Measurements from ENCODE around the gene AP1S3.
"Not testable (repeated sequence)": the region's sequence is repeated elsewhere in the genome, so short reads cannot be mapped to it uniquely, and the experiment has no call there.

The AP1S3 gene

DNA sequence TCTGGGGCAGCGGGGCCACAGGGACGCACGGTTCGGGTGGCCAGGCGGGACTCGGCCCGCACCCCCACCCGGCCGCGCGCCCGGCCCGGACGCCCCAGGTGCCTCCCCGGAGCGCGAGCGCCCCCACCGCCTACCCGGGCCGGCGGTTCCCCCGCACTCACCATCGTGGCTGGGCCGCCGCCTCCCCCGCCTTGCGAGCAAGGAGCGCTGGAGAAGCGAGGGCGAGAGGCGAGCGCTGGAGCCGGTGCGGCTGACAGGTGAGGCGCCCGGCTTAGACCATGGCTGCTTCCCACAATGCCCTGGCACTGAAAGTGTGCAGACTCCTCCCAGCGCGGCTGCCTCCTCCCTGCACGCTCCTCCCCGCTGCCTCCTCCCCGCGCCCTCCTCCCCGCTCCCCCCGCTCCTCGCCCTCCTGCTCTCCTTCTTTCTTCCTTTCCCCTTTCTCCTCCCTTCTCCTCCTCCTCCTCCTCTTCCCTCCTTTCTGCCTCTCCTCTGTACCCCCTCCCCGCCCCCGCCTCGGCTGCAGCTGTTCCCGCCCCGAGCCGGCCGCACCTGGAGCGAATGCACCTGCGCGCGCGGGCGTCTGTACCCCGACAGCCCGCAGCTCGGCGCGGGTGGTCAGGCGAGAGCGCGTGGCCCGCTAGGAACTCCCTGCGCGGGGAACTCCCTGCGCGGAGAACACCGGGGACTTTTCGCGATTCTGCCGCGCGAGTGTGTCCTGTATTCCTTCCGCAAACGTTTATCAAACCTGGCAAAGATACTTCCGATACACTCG, at the start of gene AP1S3:
Gene AP1S3, minus strand, starts transcription at position 296 of the 775 bp plus-strand sequence. Its CDS starts 132 bp downstream, at position 164.
- DNase-seq = peak; percentile 76 to 80

DNA sequence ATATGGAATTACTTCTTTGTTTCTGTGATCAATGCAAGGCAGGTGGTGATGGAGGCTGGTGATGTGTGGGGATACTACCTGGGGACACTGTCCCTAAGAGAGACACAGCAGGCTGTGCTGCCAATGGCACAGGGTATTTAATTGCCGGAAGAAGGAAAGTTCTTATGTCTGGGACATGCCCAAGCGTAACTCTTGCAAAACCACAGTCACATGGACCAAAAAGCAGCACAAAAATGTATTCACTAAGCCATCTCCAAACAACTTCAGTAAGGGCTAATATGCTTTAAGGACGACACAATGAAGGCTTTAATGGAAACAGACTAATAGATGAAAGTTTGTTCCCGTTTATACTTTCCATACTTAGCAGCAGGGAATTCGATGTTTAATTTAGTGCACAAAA, 49.7 kb upstream of the AP1S3 start:
- DNase-seq = no peak

DNA sequence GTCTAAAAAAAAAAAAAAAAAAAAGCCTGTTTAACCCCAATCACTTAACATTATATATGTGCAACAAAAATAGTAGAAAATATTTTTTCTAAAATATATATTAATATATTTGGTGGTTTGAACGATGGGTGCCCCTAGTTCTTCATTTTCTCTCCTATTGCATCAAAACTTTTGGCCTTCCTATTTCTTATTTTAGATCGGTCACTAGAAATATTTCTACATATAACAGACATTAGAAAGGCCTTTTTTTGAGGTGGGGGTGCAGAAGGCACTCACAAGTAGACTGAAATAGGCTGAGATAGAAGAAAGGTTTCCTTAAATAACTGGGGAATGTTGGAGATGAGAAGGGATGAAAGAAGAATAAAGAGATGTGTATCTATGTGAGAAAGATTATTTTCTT, 49.3 kb upstream of the AP1S3 start:
- DNase-seq = no peak

DNA sequence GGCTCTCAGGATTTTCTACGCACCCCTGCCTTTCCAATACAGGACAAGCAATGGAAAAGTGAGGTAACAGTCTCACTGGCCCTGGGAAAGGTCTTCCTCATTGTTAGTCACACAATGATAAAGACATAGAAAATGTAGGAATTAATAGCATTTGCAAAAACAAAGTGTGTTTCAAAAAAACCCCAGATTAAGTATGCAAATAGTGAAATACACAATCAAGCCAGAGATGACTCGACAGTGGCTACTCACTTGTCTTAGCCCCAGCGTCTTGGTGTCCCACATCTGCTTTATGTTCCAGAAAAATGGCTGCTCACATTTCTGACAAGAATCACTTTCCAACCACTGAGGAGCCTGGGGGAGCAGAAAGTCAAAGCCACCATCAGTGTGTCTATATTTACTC, 47.0 kb upstream of the AP1S3 start:
- peak in 1 of 2 experiments; percentile 36 for DNase-seq

- no peak for DNase-seq
Measured at GRCh38 chr2:223882715-223883114, 45.3 kb upstream of the AP1S3 start.

DNA sequence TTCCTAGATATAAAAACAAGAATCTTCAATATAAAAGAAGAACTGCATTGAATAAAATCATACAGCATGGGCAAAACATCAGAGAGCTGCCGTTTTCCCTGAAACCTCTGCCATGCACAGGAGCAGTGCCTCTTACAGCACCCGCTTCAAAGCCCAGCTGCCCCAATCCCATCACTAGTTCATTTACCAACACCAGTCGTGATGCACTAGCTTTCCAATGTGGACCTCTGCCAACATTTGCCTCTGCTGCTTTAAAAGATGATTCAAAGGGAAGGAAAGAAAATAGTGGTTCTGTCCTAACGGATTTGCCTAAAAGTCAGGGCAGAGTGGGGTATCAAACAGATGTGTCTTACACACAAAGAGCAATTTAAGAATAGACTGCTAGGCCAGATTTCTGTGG, 43.4 kb upstream of the AP1S3 start:
- DNase-seq = no peak

GRCh38 chr2:223877721-223878410, 40.5 kb upstream of the AP1S3 start:
- no peak for DNase-seq

- no peak for DNase-seq
Measured at GRCh38 chr2:223873672-223874071, 36.3 kb upstream of the AP1S3 start.

DNA sequence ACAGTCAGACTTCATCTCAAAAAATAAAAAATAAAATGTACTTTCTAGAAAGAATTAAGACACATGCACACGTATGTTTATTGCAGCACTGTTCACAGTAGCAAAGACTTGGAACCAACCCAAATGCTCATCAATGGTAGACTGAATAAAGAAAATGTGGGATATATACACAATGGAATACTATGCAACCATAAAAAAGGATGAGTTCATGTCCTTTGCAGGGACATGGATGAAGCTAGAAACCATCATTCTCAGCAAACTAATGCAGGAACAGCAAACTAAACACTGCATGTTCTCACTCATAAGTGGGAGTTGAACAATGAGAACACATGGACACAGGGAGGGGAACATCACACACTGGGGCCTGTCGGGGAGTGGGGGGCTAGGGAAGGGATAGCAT, 35.4 kb upstream of the AP1S3 start:
- not testable (repeated sequence) for DNase-seq

DNA sequence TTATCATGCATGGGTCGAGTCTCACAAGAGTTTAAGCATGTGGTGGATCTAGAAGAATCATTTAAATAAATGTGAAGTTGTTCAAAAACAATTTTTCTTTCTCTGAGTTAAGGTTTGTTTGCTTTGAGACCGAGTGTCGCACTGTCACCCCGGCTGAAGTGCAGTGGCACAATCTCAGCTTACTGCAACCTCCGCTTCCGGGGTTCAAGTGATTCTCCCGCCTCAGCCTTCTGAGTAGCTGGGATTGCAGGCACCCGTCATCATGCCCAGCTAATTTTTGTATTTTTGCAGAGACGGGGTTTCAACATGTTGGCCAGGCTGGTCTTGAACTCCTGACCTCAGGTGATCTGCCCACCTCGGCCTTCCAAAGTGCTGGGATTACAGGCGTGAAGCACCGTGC, 34.3 kb upstream of the AP1S3 start:
- not testable (repeated sequence) for DNase-seq

GRCh38 chr2:223870840-223871611, 33.6 kb upstream of the AP1S3 start:
- no peak for DNase-seq

DNA sequence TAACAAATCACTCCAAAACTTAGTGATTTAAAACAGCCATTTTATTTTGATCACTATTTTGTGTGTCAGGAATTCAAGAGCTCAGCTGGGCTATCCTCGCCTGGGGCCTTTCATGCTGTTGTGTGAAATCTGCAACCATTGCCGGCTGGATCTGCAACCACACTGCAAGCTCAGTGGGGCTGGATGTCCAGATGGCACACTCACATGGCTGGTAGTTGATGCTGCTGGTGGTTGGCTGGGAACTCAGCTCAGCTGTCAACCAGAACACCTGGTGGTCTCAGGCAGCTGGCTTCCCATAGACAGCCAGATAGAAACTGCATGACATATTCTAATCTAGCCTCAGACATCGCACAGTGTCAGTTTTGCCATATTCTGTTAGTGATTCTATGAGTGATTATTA, 30.6 kb upstream of the AP1S3 start:
- DNase-seq = no peak

- no peak for DNase-seq
Measured at GRCh38 chr2:223865907-223866508, 28.6 kb upstream of the AP1S3 start.

DNA sequence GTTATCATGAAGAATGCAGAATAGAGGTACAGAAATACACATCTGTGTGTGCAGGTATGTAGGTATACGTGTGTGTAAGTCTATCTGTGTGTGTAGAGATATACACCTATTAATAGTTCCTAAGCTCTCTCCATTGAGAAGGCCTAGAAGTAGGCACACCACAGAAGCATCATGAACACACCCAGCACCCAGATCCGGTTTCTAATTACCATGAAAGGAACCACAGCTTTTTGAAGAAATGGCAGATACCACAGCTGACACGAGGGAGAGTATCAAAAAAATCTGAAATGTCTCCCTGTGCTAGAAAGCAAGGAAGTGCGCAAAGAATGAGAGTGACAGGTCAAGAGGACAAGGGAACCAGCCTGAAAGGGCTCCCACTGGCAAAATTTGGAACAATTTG, 27.7 kb upstream of the AP1S3 start:
- DNase-seq = no peak

DNA sequence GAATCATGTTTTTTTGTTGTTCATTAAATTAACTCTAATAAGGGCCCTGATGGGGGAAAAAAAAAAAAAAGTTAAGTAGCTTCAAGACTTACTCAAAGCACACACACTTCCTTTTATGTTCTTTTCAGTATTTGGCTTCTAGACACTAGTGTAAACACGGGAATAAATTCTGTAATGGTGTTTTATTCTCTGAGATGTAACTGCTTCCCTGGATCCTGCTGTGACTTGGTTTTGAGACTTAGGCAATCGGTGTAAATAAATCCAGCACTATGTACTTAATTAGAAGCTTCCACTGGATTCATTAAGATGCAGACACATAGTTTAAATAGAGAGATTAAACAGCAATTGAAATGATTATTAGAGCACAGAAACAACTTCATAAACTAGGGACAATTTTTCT, 26.1 kb upstream of the AP1S3 start:
- no peak for DNase-seq

DNA sequence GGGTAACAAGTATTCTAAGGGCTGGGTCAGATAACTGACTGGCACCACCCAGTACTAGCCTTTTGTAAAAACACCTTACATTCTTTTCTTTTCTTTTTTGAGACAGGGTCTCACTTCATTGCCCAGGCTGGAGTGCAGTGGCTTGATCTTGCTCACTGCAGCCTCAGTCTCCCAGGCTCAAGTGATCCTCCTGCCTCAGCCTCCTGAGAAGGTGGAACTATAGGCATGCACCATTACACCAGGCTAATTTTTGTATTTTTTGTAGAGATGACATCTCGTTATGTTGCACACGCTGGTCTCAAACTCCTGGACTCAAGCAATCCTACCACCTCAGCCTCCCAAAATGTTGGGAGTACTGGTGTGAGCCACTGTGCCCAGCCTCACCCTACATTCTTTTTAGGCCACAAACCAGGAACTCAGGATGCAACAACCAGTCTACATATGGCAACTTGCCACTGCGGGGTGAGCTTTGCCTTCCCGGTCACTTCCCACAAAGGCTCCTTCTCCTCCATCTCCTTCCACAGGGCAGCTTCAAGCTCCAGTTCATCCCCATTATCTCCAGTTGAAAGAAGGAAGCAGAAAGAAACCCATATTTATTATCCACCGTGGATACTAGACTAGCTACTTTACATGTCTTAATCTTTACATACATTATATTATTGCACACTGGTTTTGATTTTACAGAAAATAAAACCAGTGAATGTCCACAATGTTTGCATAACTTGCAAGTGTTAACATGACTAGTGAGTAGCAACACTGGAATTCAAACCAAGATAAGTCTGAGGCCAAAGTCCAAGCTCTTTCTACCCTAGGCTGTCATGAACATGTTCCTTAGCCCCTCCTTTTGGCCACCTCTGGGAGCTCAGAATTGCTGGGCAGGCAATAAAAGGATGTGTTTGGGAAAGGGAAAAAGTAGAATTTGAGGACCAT, 23.7 kb upstream of the AP1S3 start:
- no peak for DNase-seq

- no peak for DNase-seq
Measured at GRCh38 chr2:223859070-223859469, 21.7 kb upstream of the AP1S3 start.

DNA sequence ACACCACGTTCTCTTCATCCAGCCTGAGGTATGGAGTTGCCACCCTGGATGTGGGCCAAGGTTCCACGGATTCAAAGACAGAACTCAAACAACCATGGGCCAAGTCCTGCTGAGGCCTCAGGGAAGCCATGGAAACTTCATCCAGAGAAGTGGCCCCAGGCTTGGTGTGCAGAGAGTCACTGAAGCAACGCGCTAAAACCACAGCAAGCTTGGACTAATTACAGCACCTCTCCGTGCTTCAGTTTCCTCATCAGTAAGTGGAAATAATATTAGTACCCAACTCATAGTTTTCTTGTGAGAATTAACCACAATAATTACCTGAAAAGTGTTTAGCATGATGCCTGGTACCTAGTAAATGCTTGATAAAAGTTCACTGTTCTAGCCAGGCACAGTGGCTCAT, 19.2 kb upstream of the AP1S3 start:
- DNase-seq = no peak

DNA sequence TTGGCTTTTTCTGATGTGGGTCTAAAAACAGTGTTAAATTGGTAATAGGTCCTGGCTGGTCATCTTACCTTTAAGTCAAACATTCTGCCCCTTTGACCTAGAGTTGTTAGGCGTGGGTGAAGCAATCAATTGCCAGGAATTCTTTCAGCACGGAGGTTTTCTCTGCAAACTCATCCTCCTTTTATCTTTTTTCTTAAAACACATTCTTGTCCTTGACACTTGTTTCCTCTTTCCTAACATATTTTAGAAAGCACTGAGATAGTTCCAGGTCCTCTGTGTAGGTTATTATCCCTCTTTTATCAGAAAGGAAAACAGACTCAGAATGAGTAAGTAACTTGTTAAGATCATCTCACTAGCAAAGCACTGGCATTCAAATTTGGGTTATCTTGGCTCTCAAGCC, 18.6 kb upstream of the AP1S3 start:
- no peak for DNase-seq

DNA sequence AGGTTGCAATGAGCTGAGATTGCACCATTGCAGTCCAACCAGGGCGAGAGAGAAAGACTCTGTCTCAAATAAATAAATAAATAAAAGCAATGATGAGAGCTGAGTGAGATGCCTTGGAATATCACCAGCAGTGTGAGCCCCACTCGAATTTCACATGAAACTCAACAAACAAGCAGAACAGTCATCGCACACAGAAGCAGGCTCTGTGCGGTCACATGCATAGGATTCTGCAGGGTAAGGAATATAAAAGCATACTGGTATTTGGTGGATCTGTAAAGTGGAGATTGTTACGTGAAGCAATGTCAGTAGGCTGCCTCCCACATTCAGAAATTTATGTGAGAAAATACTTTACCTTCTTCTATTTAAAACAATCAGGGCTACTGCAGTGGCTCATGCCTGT, 18.0 kb upstream of the AP1S3 start:
- no peak for DNase-seq

DNA sequence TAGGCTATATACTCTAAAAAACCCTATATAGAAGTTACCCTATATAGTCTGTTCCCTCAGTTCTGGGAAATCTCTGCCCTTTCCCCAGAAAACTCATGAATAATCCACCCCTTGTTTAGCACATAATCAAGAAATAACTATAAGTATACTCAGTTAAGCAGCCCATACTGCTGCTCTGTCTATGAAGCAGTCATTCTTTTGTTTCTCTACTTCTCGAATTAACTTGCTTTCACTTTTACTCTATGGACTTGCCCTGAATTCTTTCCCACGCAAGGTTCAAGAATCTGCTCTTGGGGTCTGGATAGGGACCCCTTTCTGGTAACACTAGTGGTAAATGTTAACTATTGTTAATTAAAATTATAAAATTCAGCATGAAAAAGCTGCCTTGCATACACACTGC, 17.4 kb upstream of the AP1S3 start:
- DNase-seq = no peak

GRCh38 chr2:223853425-223853837, 16.0 kb upstream of the AP1S3 start:
- DNase-seq = no peak
